Natural killer cell (primary cell): ENCODE measurements around the gene SLC39A9. TPM values are rescaled to one million over a fixed set of nuclear protein-coding genes. Genes with fewer than 3 reads are reported as not detected.

Experiments
- ATAC-seq, 3 donors: fragments of 150-1000 bp in 2 of 3; fragments of 200-7000 bp in 1 of 3; cut with Tn5 transposase; 1 replicate in 1 of 3; 2 replicates in 2 of 3; pipeline ENCODE4 v1.10.0; 2021; ENCODE audit warnings: mild to moderate bottlenecking in 2 of 3, moderate library complexity in 2 of 3
- DNase-seq, 2 donors: peaks; one replicate each; pipeline versions ENCODE4 v3.0.0 to v3.0.0-alpha.2; 2013 to 2021; ENCODE audit warnings: mixed read lengths in 1 of 2
- H3K27ac ChIP-seq: one replicate; pipeline ENCODE4 v1.5.1; 2013; ENCODE audit warnings: mild to moderate bottlenecking, low read length
- H3K27me3 ChIP-seq: one replicate; pipeline ENCODE4 v1.6.1; 2013; ENCODE audit warnings: low read length; ENCODE audit not compliant: control insufficient read depth, insufficient read depth
- H3K36me3 ChIP-seq: one replicate; pipeline ENCODE4 v1.6.1; 2013; ENCODE audit warnings: low read length; ENCODE audit not compliant: control insufficient read depth, insufficient read depth
- H3K4me1 ChIP-seq: one replicate; pipeline ENCODE4 v1.6.1; 2013; ENCODE audit warnings: low read length; ENCODE audit not compliant: control insufficient read depth, insufficient read depth
- H3K4me3 ChIP-seq: one replicate; pipeline ENCODE4 v1.5.1; 2013; ENCODE audit warnings: low read length
- H3K9me3 ChIP-seq: one replicate; pipeline ENCODE4 v1.6.1; 2013; ENCODE audit warnings: low read length; ENCODE audit not compliant: control insufficient read depth, insufficient read depth
- H3K27ac Mint-ChIP-seq, 2 donors: one replicate each; pipeline ENCODE4 v1.8.0; 2022; ENCODE audit warnings: mild to moderate bottlenecking in 2 of 2, mixed read lengths in 2 of 2, moderate library complexity in 1 of 2
- H3K27me3 Mint-ChIP-seq, 2 donors: one replicate each; pipeline ENCODE4 v1.8.0; 2022; ENCODE audit warnings: low read depth in 2 of 2, mixed read lengths in 2 of 2
- H3K36me3 Mint-ChIP-seq: one replicate; pipeline ENCODE4 v1.8.0; 2022; ENCODE audit warnings: mixed read lengths
- H3K4me1 Mint-ChIP-seq, 2 donors: one replicate each; pipeline ENCODE4 v1.8.0; 2022; ENCODE audit warnings: mixed read lengths in 2 of 2
- H3K4me3 Mint-ChIP-seq: one replicate; pipeline ENCODE4 v1.8.0; 2022; ENCODE audit warnings: mild to moderate bottlenecking, moderate library complexity, mixed read lengths
- H3K9me3 Mint-ChIP-seq, 2 donors: one replicate each; pipeline ENCODE4 v1.8.0; 2022; ENCODE audit warnings: mixed read lengths in 2 of 2
- WGBS: methylation state at CpG from one replicate; pipeline ENCODE4 v1.1.7; 2013; ENCODE audit warnings: missing lambda C conversion rate; ENCODE audit not compliant: insufficient coverage; 5-methylcytosine and 5-hydroxymethylcytosine counted together
- intact Hi-C: fragments of 100-400 bp; cut with micrococcal nuclease; formaldehyde crosslinking; loops from one replicate; pipeline ENCODE4 v1.14.2; 2022
- total RNA-seq, 4 donors: library from RNA; stranded (reverse); fragments of 120-200 nt in 1 of 4; gene quantifications; one replicate each; pipeline versions ENCODE4 v1.2.3 to v1.2.4, GENCODE V29; 2013 to 2022
- TF ChIP-seq, protein P1 (sequence below): fragments of 200-600 bp; IDR thresholded peaks from one replicate; pipeline ENCODE4 v1.8.0; 2022; ENCODE audit warnings: antibody characterized with exemption

Gene SLC39A9
- total RNA-seq, 3 donors from 2014 or later (not counting 1 experiment from before 2014, with no cell fraction given) = 30.9 to 34.6 (median 33.0) TPM

DNA sequence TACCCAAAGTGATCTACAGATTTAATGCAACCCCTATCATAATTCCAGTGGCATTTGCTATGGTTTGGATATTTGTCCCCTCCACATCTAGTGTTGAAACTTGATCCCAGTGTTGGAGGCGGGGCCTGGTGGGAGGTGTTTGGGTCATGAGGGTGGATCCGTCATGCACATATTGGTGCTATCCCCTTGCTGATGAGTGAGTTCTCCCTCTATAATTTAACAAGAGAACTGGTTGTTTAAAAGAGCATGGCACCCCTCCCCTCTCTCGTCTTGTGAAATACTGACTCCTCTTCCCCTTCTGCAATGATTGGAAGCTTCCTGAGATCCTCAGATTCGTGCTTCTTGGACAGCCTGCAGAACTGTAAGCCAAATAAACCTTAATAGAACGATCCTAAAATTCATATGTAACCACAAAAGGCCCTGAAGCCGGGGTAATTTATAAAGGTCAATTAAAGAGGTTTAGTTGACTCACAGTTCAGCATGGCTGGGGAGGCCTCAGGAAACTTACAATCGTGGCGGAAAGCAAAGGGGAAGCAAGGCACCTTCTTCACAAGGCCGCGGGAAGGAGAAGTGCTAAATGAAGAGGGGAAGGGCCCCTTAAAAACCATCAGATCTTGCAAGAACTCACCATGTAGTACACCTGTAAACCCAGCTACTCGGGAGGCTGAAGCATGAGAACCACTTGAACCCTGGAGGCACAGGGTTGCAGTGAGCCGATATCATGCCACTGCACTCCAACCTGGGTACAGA is 41.2 kb downstream of the SLC39A9 start:
- Histone ChIP-seq H3K27me3 (no peaks in the 10 kb centered on the region), H3K27ac (no peak overlapping the region), H3K36me3 (peaks cover 5% of the 10 kb centered on the region), H3K4me3 (no peak overlapping the region), H3K4me1 (no peaks in the 10 kb centered on the region), H3K9me3 (no peaks in the 10 kb centered on the region)
- no peaks in the 10 kb centered on the region for H3K9me3 Mint-ChIP-seq
- ATAC-seq (no peak), DNase-seq (no peak)
- intact Hi-C loops = no loop called here
- H3K27me3 Mint-ChIP-seq = no peaks in the 10 kb centered on the region
- H3K4me1 Mint-ChIP-seq = peaks cover 4 to 18% of the 10 kb centered on the region in 2 donors
- TF ChIP-seq, protein P1, sequence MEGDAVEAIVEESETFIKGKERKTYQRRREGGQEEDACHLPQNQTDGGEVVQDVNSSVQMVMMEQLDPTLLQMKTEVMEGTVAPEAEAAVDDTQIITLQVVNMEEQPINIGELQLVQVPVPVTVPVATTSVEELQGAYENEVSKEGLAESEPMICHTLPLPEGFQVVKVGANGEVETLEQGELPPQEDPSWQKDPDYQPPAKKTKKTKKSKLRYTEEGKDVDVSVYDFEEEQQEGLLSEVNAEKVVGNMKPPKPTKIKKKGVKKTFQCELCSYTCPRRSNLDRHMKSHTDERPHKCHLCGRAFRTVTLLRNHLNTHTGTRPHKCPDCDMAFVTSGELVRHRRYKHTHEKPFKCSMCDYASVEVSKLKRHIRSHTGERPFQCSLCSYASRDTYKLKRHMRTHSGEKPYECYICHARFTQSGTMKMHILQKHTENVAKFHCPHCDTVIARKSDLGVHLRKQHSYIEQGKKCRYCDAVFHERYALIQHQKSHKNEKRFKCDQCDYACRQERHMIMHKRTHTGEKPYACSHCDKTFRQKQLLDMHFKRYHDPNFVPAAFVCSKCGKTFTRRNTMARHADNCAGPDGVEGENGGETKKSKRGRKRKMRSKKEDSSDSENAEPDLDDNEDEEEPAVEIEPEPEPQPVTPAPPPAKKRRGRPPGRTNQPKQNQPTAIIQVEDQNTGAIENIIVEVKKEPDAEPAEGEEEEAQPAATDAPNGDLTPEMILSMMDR = no peak
- H3K36me3 Mint-ChIP-seq = no peaks in the 10 kb centered on the region
- no peak overlapping the region for H3K27ac Mint-ChIP-seq
- 91% methylated on average over 12 of the region's 12 CpGs for WGBS
- no peak overlapping the region for H3K4me3 Mint-ChIP-seq

DNA sequence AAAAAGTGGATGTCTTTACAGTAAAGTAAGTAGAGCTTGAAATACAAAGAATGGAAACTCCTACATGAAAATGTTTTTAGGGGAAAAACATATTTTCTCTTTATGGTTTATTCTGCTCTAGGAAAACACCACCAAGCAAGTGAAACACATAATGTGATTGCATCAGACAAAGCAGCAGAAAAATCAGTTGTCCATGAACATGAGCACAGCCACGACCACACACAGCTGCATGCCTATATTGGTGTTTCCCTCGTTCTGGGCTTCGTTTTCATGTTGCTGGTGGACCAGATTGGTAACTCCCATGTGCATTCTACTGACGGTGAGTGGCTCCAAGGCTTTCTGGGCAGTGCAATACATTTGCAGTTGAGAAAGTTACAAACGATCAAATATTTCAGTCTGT is 43.5 kb downstream of the SLC39A9 start:
- no peak for ATAC-seq

DNA sequence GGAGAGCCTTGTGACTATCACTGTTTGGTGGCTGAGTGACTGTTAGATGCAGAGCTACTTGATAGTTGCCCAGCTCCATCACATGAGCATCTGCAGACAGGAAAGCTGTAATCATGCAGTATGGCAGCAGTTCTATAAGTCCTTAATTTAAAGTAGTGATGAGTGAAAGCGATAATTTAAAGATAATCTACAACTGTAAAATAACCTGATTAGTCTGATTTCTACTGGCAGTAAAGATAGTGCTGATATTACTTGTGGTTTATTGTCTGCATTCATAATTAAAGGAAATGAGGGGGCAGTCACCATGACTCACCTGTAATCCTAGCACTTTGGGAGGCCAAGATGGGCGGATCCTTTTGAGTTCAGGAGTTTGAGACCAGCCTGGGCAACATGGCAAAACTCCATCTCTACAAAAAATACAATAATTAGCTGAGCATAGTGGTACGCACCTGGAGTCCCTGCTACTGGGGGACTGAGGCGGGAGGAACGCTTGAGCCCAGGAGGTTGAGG is 44.9 kb downstream of the SLC39A9 start:
- Mint-ChIP-seq H3K4me3 (no peak overlapping the region), H3K27me3 (no peaks in the 10 kb centered on the region), H3K27ac (no peak overlapping the region), H3K36me3 (peaks cover 2% of the 10 kb centered on the region), H3K4me1 (peaks cover 5 to 9% of the 10 kb centered on the region in 2 donors), H3K9me3 (no peaks in the 10 kb centered on the region)
- TF ChIP-seq, protein P1 = no peak
- intact Hi-C loops = no loop called here
- H3K36me3 ChIP-seq = peaks cover 5% of the 10 kb centered on the region
- H3K27me3 ChIP-seq = no peaks in the 10 kb centered on the region
- DNase-seq (no peak), ATAC-seq (no peak)
- no peaks in the 10 kb centered on the region for H3K9me3 ChIP-seq
- no peak overlapping the region for H3K4me3 ChIP-seq
- no peaks in the 10 kb centered on the region for H3K4me1 ChIP-seq
- H3K27ac ChIP-seq = no peak overlapping the region
- WGBS = 98% methylated on average over 4 of the region's 5 CpGs

More for the DNA sequence above, 43.5 kb downstream of the SLC39A9 start:
- TF ChIP-seq, protein P1 = no peak
- peaks cover 5% of the 10 kb centered on the region for H3K36me3 ChIP-seq
- Mint-ChIP-seq H3K4me1 (peaks cover 6 to 10% of the 10 kb centered on the region in 2 donors), H3K9me3 (no peaks in the 10 kb centered on the region), H3K27me3 (no peaks in the 10 kb centered on the region), H3K4me3 (no peak overlapping the region), H3K36me3 (no peaks in the 10 kb centered on the region), H3K27ac (no peak overlapping the region)
- 70% methylated on average over 5 of the region's 5 CpGs for WGBS
- no peaks in the 10 kb centered on the region for H3K9me3 ChIP-seq
- H3K27ac ChIP-seq = no peak overlapping the region
- intact Hi-C loops = no loop called here
- no peaks in the 10 kb centered on the region for H3K4me1 ChIP-seq
- no peaks in the 10 kb centered on the region for H3K27me3 ChIP-seq
- DNase-seq = no peak
- no peak overlapping the region for H3K4me3 ChIP-seq
